Rectal smooth muscle tissue (tissue), 1 donor: ENCODE results near the gene LGALS9.

Source experiments
- H3K27ac ChIP-seq: one replicate; pipeline ENCODE4 v1.7.0; 2013; ENCODE audit warnings: low read depth, low read length, inconsistent platforms
- H3K27me3 ChIP-seq: one replicate; pipeline ENCODE4 v1.7.0; 2013; ENCODE audit warnings: low read length; ENCODE audit not compliant: control insufficient read depth, insufficient read depth
- H3K36me3 ChIP-seq: one replicate; pipeline ENCODE4 v1.7.0; 2013; ENCODE audit warnings: low read length; ENCODE audit not compliant: control insufficient read depth, insufficient read depth
- H3K4me1 ChIP-seq: one replicate; pipeline ENCODE4 v1.7.0; 2013; ENCODE audit warnings: low read length; ENCODE audit not compliant: control insufficient read depth, insufficient read depth
- H3K4me3 ChIP-seq: one replicate; pipeline ENCODE4 v1.7.0; 2013; ENCODE audit warnings: low read length
- H3K9ac ChIP-seq: one replicate; pipeline ENCODE4 v1.7.0; 2013; ENCODE audit warnings: low read length

The LGALS9 gene

DNA sequence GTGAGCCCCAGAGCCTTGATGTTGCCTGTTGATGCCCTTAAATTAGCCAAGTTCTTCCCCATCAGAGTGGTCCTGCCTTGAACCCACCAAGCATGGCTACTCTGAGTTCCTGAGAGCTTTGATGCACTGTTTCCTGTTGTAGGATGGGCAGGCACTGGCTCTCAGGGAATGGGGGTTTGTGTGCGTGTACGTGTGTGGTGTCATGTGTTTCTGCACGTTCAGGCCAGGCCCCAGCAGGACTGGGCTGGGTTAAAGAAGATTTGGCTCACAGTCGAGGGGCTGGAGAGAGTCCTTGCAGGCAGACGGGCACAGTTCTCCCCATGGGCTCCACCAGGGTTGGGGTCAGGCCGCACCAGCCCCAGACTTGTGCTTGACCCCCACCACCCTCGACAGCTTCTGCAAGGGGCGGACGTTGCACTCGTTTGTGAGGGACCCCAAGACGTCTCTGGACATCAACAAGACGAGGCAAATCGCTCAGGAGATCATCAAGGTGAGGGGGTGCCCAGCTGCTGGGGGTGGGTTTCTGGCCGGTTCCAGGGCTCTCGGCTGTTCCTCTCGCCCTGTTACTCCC is 23.4 kb upstream of the LGALS9 start:
- Histone ChIP-seq H3K27ac (no peak overlapping the region), H3K27me3 (no peaks in the 10 kb centered on the region), H3K4me1 (no peaks in the 10 kb centered on the region), H3K4me3 (no peak overlapping the region), H3K36me3 (peaks cover 4% of the 10 kb centered on the region), H3K9ac (no peak overlapping the region)

DNA sequence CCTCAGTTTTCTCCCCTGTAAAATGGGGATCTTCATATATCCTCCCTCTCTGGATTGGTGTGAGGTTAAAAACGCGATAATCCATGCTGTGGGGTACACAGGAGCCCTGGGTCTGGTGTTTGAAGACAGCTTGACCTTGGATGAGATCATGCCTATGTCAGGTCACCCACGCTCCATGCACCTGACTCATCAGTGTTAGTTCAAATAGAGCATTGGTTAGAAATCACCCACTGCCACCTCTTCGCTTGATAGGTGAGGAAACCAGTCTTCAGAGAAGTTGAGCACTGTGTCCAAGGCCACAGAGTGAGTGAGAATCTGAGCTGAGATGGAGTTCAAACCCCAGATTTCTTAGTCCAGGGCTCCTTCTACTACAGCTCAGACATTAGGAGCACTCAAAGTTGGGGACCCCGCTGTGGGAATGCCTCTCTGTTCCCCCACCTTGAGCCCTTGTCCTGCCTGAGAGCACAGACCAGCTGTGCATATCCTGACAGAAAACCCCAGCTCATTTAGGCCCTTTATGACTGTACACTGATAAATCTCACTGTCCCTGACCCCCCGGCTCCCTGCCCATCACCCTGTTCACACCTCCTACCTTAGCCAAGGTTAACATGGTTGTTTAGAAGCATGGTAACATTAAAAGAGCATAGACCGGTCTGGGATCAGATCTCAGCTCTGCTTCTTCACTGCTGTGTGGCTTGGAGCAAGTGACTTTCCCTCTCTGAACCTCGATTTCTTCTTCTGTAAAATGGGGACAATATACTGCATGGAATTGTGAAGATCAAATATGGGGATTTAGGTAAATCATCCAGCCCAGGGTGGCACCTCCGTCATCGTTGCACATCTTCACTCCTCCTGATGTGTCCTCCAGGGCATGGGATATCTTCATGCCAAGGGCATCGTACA is 22.4 kb upstream of the LGALS9 start:
- H3K4me3 ChIP-seq: no peak overlapping the region
- no peaks in the 10 kb centered on the region for H3K27me3 ChIP-seq
- H3K36me3 ChIP-seq: peaks cover 4% of the 10 kb centered on the region
- H3K4me1 ChIP-seq: no peaks in the 10 kb centered on the region
- H3K9ac ChIP-seq: no peak overlapping the region
- H3K27ac ChIP-seq: no peak overlapping the region

DNA sequence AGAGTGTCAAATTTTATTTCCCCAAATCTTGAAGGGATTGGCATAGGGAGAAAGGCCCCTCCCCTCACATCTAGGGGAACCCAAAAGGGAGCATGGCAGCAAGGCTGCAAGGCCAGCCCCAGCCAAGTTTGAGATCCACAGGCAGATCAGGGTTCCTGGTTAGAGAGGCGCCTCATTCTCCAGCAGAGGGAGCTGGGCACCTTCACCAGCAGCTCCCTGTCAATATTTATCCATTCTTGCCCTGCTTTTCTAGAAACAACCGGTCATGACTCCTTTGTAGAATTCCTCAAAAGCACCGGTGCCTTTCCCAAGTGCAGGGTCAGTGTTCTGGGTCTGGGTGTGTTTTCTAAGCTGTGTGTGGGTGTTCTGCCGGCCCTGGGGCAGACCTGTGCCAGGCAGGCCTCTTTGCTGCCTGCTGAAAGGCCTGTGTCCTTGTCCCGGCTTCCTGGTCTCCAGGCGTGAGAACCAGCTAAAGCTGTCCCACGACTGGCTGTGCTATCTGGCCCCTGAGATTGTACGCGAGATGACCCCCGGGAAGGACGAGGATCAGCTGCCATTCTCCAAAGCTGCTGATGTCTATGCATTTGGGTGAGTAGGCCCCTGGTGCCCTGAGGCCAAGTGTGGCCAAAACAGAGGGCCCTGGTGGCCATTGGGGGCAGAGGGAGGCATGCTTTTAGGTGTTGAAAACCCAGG is 21.2 kb upstream of the LGALS9 start:
- no peak overlapping the region for H3K9ac ChIP-seq
- H3K27ac ChIP-seq: no peak overlapping the region
- H3K36me3 ChIP-seq: peaks cover 4% of the 10 kb centered on the region
- no peaks in the 10 kb centered on the region for H3K27me3 ChIP-seq
- H3K4me1 ChIP-seq: no peaks in the 10 kb centered on the region
- no peak overlapping the region for H3K4me3 ChIP-seq

DNA sequence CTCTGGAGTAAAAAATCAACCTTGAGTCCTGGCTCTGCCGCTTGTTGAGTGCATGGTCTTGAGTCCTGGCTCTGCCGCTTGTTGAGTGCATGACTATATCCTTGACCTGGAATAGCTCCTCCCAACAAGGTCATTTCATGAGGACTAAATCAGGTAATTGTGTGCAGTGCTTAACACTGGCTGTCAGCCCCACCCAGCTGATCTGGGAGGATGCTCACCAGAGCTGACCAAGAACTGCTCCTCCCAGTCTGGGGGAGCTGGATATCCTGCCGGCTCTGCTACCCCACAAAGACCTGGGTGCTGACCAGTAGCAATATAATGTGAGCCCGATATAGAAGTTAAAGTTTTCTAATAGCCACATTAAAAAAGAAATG is 20.7 kb upstream of the LGALS9 start:
- Histone ChIP-seq H3K27me3 (no peaks in the 10 kb centered on the region), H3K4me1 (no peaks in the 10 kb centered on the region), H3K4me3 (no peak overlapping the region), H3K36me3 (peaks cover 4% of the 10 kb centered on the region), H3K27ac (no peak overlapping the region), H3K9ac (no peak overlapping the region)

DNA sequence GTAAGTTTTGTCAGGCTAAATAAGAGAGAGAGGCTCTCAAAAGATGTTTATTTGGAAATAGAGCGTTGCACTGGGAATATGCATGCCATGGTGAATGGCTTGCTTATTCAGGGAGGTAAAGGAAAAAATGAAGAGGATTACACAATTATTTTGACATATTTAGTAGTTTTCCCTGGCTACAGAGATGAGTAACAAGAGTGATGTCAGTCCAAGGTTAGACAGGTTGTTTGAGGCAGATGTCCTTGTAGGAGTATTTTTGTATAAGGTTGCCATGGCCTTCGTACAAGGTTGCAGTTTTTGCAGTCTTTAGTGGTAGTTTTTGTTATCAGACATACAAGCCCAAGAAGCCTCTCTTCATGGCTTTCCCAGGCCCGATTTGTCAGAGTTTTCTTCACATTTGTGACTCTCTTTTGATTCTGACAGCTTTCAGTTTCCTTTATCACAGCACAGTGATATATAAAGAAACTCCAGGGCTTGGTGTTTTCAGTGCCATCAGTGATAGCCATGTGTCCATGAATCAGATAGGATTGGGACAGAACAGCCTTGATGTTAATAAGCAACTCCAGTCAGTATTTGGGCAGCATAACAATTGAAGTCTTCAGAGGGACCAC is 18.7 kb upstream of the LGALS9 start:
- H3K36me3 ChIP-seq: no peaks in the 10 kb centered on the region
- no peak overlapping the region for H3K4me3 ChIP-seq
- H3K27me3 ChIP-seq: no peaks in the 10 kb centered on the region
- H3K27ac ChIP-seq: no peak overlapping the region
- H3K4me1 ChIP-seq: no peaks in the 10 kb centered on the region
- H3K9ac ChIP-seq: no peak overlapping the region

- Histone ChIP-seq H3K4me1 (no peaks in the 10 kb centered on the region), H3K36me3 (peaks cover 4% of the 10 kb centered on the region), H3K9ac (no peak overlapping the region)
Observed at GRCh38 chr17:27613433-27613832, 17.6 kb upstream of the LGALS9 start.

DNA sequence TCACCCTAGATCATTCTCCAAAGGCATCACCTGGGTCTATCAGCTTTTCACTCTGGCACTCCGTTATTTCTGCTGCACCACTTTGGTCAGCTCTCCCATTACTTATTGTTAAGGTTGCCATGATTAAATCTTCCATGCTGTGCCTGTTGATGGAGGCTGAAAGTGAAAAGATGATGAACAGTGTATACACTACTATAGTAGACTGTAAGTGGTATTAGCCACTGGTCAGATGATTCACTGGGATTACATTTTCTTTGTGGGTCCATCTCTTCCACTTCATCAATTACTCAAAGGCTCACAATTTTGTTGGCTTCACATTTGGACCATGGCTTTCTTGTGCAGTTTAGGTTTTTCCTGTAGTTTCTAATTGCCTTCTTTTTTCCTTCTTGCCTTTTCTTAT is 15.9 kb upstream of the LGALS9 start:
- H3K36me3 ChIP-seq: peaks cover 4% of the 10 kb centered on the region

More at GRCh38 chr17:27613433-27613832, 17.6 kb upstream of the LGALS9 start:
- Histone ChIP-seq H3K4me3 (no peak overlapping the region), H3K27me3 (no peaks in the 10 kb centered on the region), H3K27ac (no peak overlapping the region)

DNA sequence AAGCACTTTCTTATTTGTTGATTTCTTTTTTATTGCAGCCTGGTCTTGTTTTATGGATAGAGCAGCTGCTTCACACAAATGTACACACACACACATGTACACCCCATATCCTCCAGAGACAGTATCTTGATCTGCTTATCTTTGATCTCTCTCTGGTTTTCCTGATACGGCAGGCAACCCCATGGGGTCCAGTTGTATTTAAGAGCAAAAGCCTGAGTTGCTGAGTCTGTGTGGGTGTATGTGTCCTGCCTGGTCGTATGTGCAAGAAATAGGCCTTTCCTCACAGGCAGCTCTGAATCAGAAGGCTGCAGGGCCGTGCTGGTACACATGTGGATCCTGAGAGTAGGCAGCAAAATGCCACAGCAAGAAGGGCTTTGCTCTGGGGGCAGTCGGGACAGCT is 14.6 kb upstream of the LGALS9 start:
- Histone ChIP-seq H3K4me1 (no peaks in the 10 kb centered on the region), H3K9ac (no peak overlapping the region), H3K4me3 (no peak overlapping the region), H3K27ac (no peak overlapping the region), H3K27me3 (no peaks in the 10 kb centered on the region), H3K36me3 (peaks cover 4% of the 10 kb centered on the region)

More for the DNA sequence above, 15.9 kb upstream of the LGALS9 start:
- Histone ChIP-seq H3K4me3 (no peak overlapping the region), H3K4me1 (no peaks in the 10 kb centered on the region), H3K27ac (no peak overlapping the region), H3K27me3 (no peaks in the 10 kb centered on the region), H3K9ac (no peak overlapping the region)

DNA sequence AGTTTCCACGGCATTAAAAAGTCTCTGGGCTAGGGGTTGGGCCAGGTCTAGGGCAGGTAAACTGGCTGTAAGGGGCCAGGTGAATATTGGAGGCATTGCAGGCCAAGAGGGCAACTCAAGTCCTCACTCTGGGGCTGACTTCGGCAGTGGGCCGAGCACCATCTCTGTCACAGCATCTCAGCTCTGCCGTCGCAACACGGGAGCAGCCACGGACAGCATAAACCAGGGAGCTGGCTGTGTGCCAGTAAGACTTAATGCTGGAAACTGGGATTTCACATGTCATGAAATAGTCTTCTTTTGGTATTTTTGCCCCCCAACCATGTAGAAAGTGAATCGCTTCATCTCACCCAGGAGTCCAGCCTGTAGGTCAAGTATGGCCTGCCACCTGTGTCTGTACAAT is 12.6 kb upstream of the LGALS9 start:
- H3K36me3 ChIP-seq: peaks cover 7% of the 10 kb centered on the region
- H3K4me3 ChIP-seq: no peak overlapping the region
- no peaks in the 10 kb centered on the region for H3K27me3 ChIP-seq
- no peak overlapping the region for H3K9ac ChIP-seq
- H3K27ac ChIP-seq: no peak overlapping the region
- no peaks in the 10 kb centered on the region for H3K4me1 ChIP-seq

- Histone ChIP-seq H3K36me3 (peaks cover 12% of the 10 kb centered on the region), H3K9ac (no peak overlapping the region), H3K27me3 (no peaks in the 10 kb centered on the region), H3K27ac (no peak overlapping the region), H3K4me1 (no peaks in the 10 kb centered on the region), H3K4me3 (no peak overlapping the region)
Observed at GRCh38 chr17:27620721-27621120, 10.3 kb upstream of the LGALS9 start.

DNA sequence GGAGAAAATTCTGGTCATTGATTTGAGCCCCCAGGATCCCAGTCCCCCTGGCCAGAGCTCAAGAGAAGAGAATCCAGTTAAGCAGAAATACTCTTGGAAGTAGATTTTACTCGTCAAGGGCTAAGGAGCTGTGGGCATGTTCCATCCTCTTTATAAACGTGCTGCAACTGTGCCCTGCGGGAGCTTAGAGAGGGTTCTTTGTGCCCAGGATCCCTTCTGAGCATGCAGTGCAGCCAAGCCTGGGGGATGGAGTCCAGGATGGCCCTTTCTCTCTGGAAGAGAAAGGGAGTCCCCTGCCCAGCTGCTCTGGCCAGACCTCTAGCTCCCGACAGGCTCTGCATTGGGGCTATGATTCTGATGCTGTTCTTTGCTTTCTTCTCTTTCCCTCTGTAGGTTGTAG is 9.5 kb upstream of the LGALS9 start:
- H3K9ac ChIP-seq: no peak overlapping the region
- no peaks in the 10 kb centered on the region for H3K27me3 ChIP-seq
- H3K4me3 ChIP-seq: no peak overlapping the region
- H3K27ac ChIP-seq: no peak overlapping the region
- peaks cover 12% of the 10 kb centered on the region for H3K36me3 ChIP-seq
- no peaks in the 10 kb centered on the region for H3K4me1 ChIP-seq

GRCh38 chr17:27621942-27622559 is 8.9 kb upstream of the LGALS9 start:
- Histone ChIP-seq H3K36me3 (peaks cover 12% of the 10 kb centered on the region), H3K4me1 (no peaks in the 10 kb centered on the region), H3K9ac (no peak overlapping the region), H3K4me3 (no peak overlapping the region), H3K27ac (no peak overlapping the region), H3K27me3 (no peaks in the 10 kb centered on the region)
